Activated CD4-positive, CD25-positive, alpha-beta regulatory T cell treated with anti-CD3 and anti-CD28 coated beads, Interleukin-2, amount 50 U/mL, for 16 hours (primary cell): ENCODE results near the gene NUTM2A.
"Not testable (repeated sequence)": the region's sequence is repeated elsewhere in the genome, so short reads cannot be mapped to it uniquely, and the experiment has no call there.

Experiments
- DNase-seq: peaks from one replicate; pipeline ENCODE4 v3.0.0-alpha.2; 2020; ENCODE audit warnings: low read depth, low spot score

Gene NUTM2A

GRCh38 chr10:87225148-87225547 is at the start of gene NUTM2A:
Gene NUTM2A, plus strand, starts transcription at chr10:87225448. Its CDS starts 383 bp downstream, at chr10:87225831.
- DNase-seq = not testable (repeated sequence)

- DNase-seq = not testable (repeated sequence)
Observed at GRCh38 chr10:87177587-87177986, 47.7 kb upstream of the NUTM2A start.

- DNase-seq = not testable (repeated sequence)
Observed at GRCh38 chr10:87184421-87184820, 40.8 kb upstream of the NUTM2A start.

- not testable (repeated sequence) for DNase-seq
Observed at GRCh38 chr10:87186016-87186415, 39.2 kb upstream of the NUTM2A start.

- DNase-seq = not testable (repeated sequence)
Observed at GRCh38 chr10:87187573-87187972, 37.7 kb upstream of the NUTM2A start.

- DNase-seq = not testable (repeated sequence)
Observed at GRCh38 chr10:87191841-87192240, 33.4 kb upstream of the NUTM2A start.

- peak; percentile 14 for DNase-seq
Observed at GRCh38 chr10:87200924-87201323, 24.3 kb upstream of the NUTM2A start.

GRCh38 chr10:87204801-87205200 is 20.4 kb upstream of the NUTM2A start:
- not testable (repeated sequence) for DNase-seq

GRCh38 chr10:87206922-87207321 is 18.3 kb upstream of the NUTM2A start:
- not testable (repeated sequence) for DNase-seq

GRCh38 chr10:87210309-87210708 is 14.9 kb upstream of the NUTM2A start:
- DNase-seq = not testable (repeated sequence)

GRCh38 chr10:87211848-87212247 is 13.4 kb upstream of the NUTM2A start:
- not testable (repeated sequence) for DNase-seq

GRCh38 chr10:87213150-87213765 is 12.0 kb upstream of the NUTM2A start:
- not testable (repeated sequence) for DNase-seq

GRCh38 chr10:87213806-87214205 is 11.4 kb upstream of the NUTM2A start:
- not testable (repeated sequence) for DNase-seq

GRCh38 chr10:87216120-87216519 is 9.1 kb upstream of the NUTM2A start:
- DNase-seq = not testable (repeated sequence)

GRCh38 chr10:87219370-87219769 is 5.9 kb upstream of the NUTM2A start:
- not testable (repeated sequence) for DNase-seq

GRCh38 chr10:87222789-87223188 is 2.5 kb upstream of the NUTM2A start:
- not testable (repeated sequence) for DNase-seq

- DNase-seq = not testable (repeated sequence)
Observed at GRCh38 chr10:87228247-87228646, 3.0 kb downstream of the NUTM2A start.

GRCh38 chr10:87229211-87229610 is 4.0 kb downstream of the NUTM2A start:
- DNase-seq = not testable (repeated sequence)

- DNase-seq = not testable (repeated sequence)
Observed at GRCh38 chr10:87234854-87235253, 9.6 kb downstream of the NUTM2A start.

GRCh38 chr10:87237244-87237643 is 12.0 kb downstream of the NUTM2A start:
- DNase-seq = not testable (repeated sequence)

GRCh38 chr10:87239346-87239808 is 14.1 kb downstream of the NUTM2A start:
- DNase-seq = not testable (repeated sequence)

GRCh38 chr10:87242192-87242591 is 16.9 kb downstream of the NUTM2A start:
- not testable (repeated sequence) for DNase-seq

- DNase-seq = not testable (repeated sequence)
Observed at GRCh38 chr10:87247335-87247734, 22.1 kb downstream of the NUTM2A start.
